ENCODE results near the gene TET3. TPM values are rescaled to one million over a fixed set of nuclear protein-coding genes. Genes with fewer than 3 reads are reported as not detected.

TET3 gene
- total RNA-seq, 1 experiment from 2014 or later, result 6.1 TPM

GRCh38 chr2:74011246-74011645, 26.5 kb downstream of the TET3 start:
- DNase-seq, result no peak
- H3K79me2 ChIP-seq (ENCODE audit: low read length), result peaks cover 70% of the 10 kb centered on the region
- H3K36me3 ChIP-seq (ENCODE audit: low read depth, low read length), result no peaks in the 10 kb centered on the region
- no peak overlapping the region for H2AFZ ChIP-seq (ENCODE audit: low read length)
- peaks cover 7% of the 10 kb centered on the region; the same call in 1 of the 2 replicates for H4K20me1 ChIP-seq (ENCODE audit: low read length)
- H3K9me2 ChIP-seq (replicated peaks; ENCODE audit: low read length), result no peaks in the 10 kb centered on the region
- BruUV-seq (replicated peaks), result no TSS peak
- intact Hi-C loops (cut with micrococcal nuclease), result no loop called here
- no peak overlapping the region for H3K4me3 ChIP-seq (ENCODE audit: low read length)
- H3F3A ChIP-seq (ENCODE audit: low read length, unreplicated experiment), result no peaks in the 10 kb centered on the region
- POLR2A ChIA-PET (ENCODE audit: unreplicated experiment), result no interaction called here
- H3K27ac ChIP-seq (ENCODE audit: low read length), result no peak overlapping the region
- no peak overlapping the region for H3K9ac ChIP-seq (ENCODE audit: low read length)
- ATAC-seq, result no peak
- TF ChIP-seq EZH2 (IDR thresholded peaks at IDR 0.05; ENCODE audit: low read length, unreplicated experiment) (no peak), CTCF (conservative IDR thresholded peaks at IDR 0.05; ENCODE audit: low read depth, low read length) (no peak), EZH2phosphoT487 (IDR thresholded peaks at IDR 0.05; ENCODE audit: borderline replicate concordance, low read length) (no peak)
- no peak overlapping the region for H3K4me2 ChIP-seq (ENCODE audit: low read length)
- CTCF ChIA-PET, result no interaction called here
- H3K27me3 ChIP-seq (ENCODE audit: low read length), result no peaks in the 10 kb centered on the region
- H3K9me3 ChIP-seq (ENCODE audit: low read length), result no peaks in the 10 kb centered on the region
- H3K4me1 ChIP-seq (ENCODE audit: insufficient read depth, low read length), result peaks cover 15% of the 10 kb centered on the region

GRCh38 chr2:74014813-74015212, 30.1 kb downstream of the TET3 start:
- CTCF ChIA-PET, result no interaction called here

More at GRCh38 chr2:74014813-74015212, 30.1 kb downstream of the TET3 start:
- Histone ChIP-seq H3K27me3 (ENCODE audit: low read length) (no peaks in the 10 kb centered on the region), H3K9ac (ENCODE audit: low read length) (no peak overlapping the region), H2AFZ (ENCODE audit: low read length) (no peak overlapping the region), H4K20me1 (ENCODE audit: low read length) (peaks cover 8% of the 10 kb centered on the region; the same call in 1 of the 2 replicates), H3K4me2 (ENCODE audit: low read length) (no peak overlapping the region), H3K79me2 (ENCODE audit: low read length) (peaks cover 72% of the 10 kb centered on the region), H3K9me2 (replicated peaks; ENCODE audit: low read length) (no peaks in the 10 kb centered on the region), H3K36me3 (ENCODE audit: low read depth, low read length) (no peaks in the 10 kb centered on the region; the same call in 1 of the 2 replicates), H3K4me3 (ENCODE audit: low read length) (no peak overlapping the region), H3K9me3 (ENCODE audit: low read length) (no peaks in the 10 kb centered on the region), H3K4me1 (ENCODE audit: insufficient read depth, low read length) (peaks cover 10% of the 10 kb centered on the region), H3F3A (ENCODE audit: low read length, unreplicated experiment) (no peaks in the 10 kb centered on the region), H3K27ac (ENCODE audit: low read length) (no peak overlapping the region)
- no peak for ATAC-seq
- DNase-seq, result no peak
- POLR2A ChIA-PET (ENCODE audit: unreplicated experiment), result no interaction called here
- no peak for TF ChIP-seq CTCF (conservative IDR thresholded peaks at IDR 0.05; ENCODE audit: low read depth, low read length)
- TF ChIP-seq EZH2 (IDR thresholded peaks at IDR 0.05; ENCODE audit: low read length, unreplicated experiment), result no peak
- no peak for TF ChIP-seq EZH2phosphoT487 (IDR thresholded peaks at IDR 0.05; ENCODE audit: borderline replicate concordance, low read length)
- intact Hi-C loops (cut with micrococcal nuclease), result no loop called here
- no TSS peak for BruUV-seq (replicated peaks)
